Neural cell (in vitro differentiated cells): ENCODE results near the gene CWC25. TPM values are rescaled to one million over a fixed set of nuclear protein-coding genes. Genes with fewer than 3 reads are reported as not detected.
A peak's percentile ranks its signal among the peaks of the same experiment; 100 is the strongest.

Source experiments
- H2AFZ ChIP-seq: fragments of 200-600, 300-800 bp; sonication (generic), shearing (Covaris generic); 2 replicates; pipeline ENCODE4 v1.6.0; 2014; ENCODE audit warnings: low read depth, mild to moderate bottlenecking, antibody characterized with exemption, low read length, moderate library complexity
- H3F3A ChIP-seq: fragments of 200-600 bp; shearing (Covaris generic); 2 replicates; pipeline ENCODE4 v1.6.1; 2016; ENCODE audit warnings: mild to moderate bottlenecking, moderate library complexity, mixed read lengths, antibody characterized with exemption, low read length; ENCODE audit not compliant: insufficient read depth, poor library complexity, severe bottlenecking
- H3K27ac ChIP-seq: fragments of 200-600, 300-800 bp; sonication (generic), shearing (Covaris generic); 2 replicates; pipeline ENCODE4 v1.5.1; 2014; ENCODE audit warnings: mild to moderate bottlenecking, low read length, moderate library complexity
- H3K27me3 ChIP-seq: fragments of 300-800, 200-600 bp; sonication (generic), shearing (Covaris generic); 2 replicates; pipeline ENCODE4 v1.6.0; 2014; ENCODE audit warnings: mild to moderate bottlenecking, low read depth, low read length, moderate library complexity; ENCODE audit not compliant: insufficient read depth
- H3K36me3 ChIP-seq: fragments of 300-800, 200-600 bp; sonication (generic), shearing (Covaris generic); 2 replicates; pipeline ENCODE4 v1.5.1; 2014; ENCODE audit warnings: mild to moderate bottlenecking, antibody characterized with exemption, low read length, moderate library complexity; ENCODE audit not compliant: insufficient read depth
- H3K4me2 ChIP-seq: fragments of 300-800, 200-600 bp; sonication (generic), shearing (Covaris generic); 2 replicates; pipeline ENCODE4 v1.6.0; 2014; ENCODE audit warnings: mild to moderate bottlenecking, low read length
- H3K4me3 ChIP-seq: fragments of 300-800, 200-600 bp; sonication (generic), shearing (Covaris generic); 2 replicates; pipeline ENCODE4 v1.5.1; 2014; ENCODE audit warnings: mild to moderate bottlenecking, low read length, moderate library complexity
- H3K79me2 ChIP-seq: fragments of 200-600 bp; shearing (Covaris generic); replicated peaks from 2 replicates; pipeline ENCODE4 v1.6.0; 2014; ENCODE audit warnings: mild to moderate bottlenecking, low read length, moderate library complexity; ENCODE audit not compliant: insufficient read depth
- H3K9ac ChIP-seq: fragments of 300-800, 200-600 bp; sonication (generic), shearing (Covaris generic); 2 replicates; pipeline ENCODE4 v1.6.1; 2016; ENCODE audit warnings: mild to moderate bottlenecking, low read length, mixed read lengths
- H3K9me2 ChIP-seq: fragments of 200-600 bp; shearing (Covaris generic); 2 replicates; pipeline ENCODE4 v1.6.1; 2016; ENCODE audit warnings: mild to moderate bottlenecking, low read length, mixed read lengths; ENCODE audit not compliant: insufficient read depth
- H3K9me3 ChIP-seq: fragments of 200-600, 300-800 bp; sonication (generic), shearing (Covaris generic); 2 replicates; pipeline ENCODE4 v1.6.1; 2016; ENCODE audit warnings: mild to moderate bottlenecking, mixed run types, low read length, moderate library complexity, mixed read lengths
- H4K20me1 ChIP-seq: fragments of 200-600 bp; shearing (Covaris generic); 2 replicates; pipeline ENCODE4 v1.6.1; 2016; ENCODE audit warnings: mild to moderate bottlenecking, mixed run types; ENCODE audit not compliant: insufficient read depth
- CTCF ChIP-seq: fragments of 450-650 bp; IDR thresholded peaks from 2 replicates; pipeline ENCODE4 v1.5.1; 2014; ENCODE audit warnings: antibody characterized with exemption, mild to moderate bottlenecking, moderate library complexity; ENCODE audit not compliant: poor library complexity, severe bottlenecking
- EP300 ChIP-seq: fragments of 450-650 bp; conservative IDR thresholded peaks from 2 replicates; pipeline ENCODE4 v1.6.1; 2014; ENCODE audit warnings: antibody characterized with exemption, mild to moderate bottlenecking, moderate library complexity; ENCODE audit not compliant: poor library complexity, severe bottlenecking
- EZH2 ChIP-seq: fragments of 200-600, 300-800 bp; shearing (Covaris generic), sonication (generic); IDR thresholded peaks from 2 replicates; pipeline ENCODE4 v1.6.1; 2014; ENCODE audit warnings: antibody characterized with exemption, low read length, borderline replicate concordance, mild to moderate bottlenecking; ENCODE audit not compliant: insufficient read depth, poor library complexity, severe bottlenecking
- MXI1 ChIP-seq: fragments of 450-650 bp; conservative IDR thresholded peaks from 2 replicates; pipeline ENCODE4 v1.6.1; 2014; ENCODE audit warnings: antibody characterized with exemption, mild to moderate bottlenecking; ENCODE audit not compliant: poor library complexity, severe bottlenecking
- POLR2AphosphoS5 ChIP-seq: IDR thresholded peaks from 2 replicates; pipeline ENCODE4 v1.6.1; 2012
- RAD21 ChIP-seq: fragments of 450-650 bp; conservative IDR thresholded peaks from 2 replicates; pipeline ENCODE4 v1.6.1; 2014; ENCODE audit warnings: antibody characterized with exemption, mild to moderate bottlenecking, moderate library complexity
- SMC3 ChIP-seq: fragments of 450-650 bp; conservative IDR thresholded peaks from 2 replicates; pipeline ENCODE4 v1.6.1; 2014; ENCODE audit warnings: antibody characterized with exemption, mild to moderate bottlenecking, moderate library complexity; ENCODE audit not compliant: poor library complexity
- TAF1 ChIP-seq: IDR thresholded peaks from 2 replicates; pipeline ENCODE4 v1.6.1; 2012; ENCODE audit warnings: low read depth
- polyA plus RNA-seq: library from polyadenylated mRNA; depleted of rRNA; stranded (reverse); fragments of >200 nt; gene quantifications from 2 replicates; pipeline ENCODE4 v1.2.3, GENCODE V29; 2014
- TF ChIP-seq, protein P1 (sequence below): IDR thresholded peaks from 2 replicates; pipeline ENCODE4 v1.6.1; 2012; ENCODE audit warnings: borderline replicate concordance

Gene CWC25
- polyA plus RNA-seq, 1 donor from 2014 or later: 15.4 TPM

GRCh38 chr17:38844261-38844757, 19.2 kb upstream of the CWC25 start:
- Histone ChIP-seq H3K9me2 (no peaks in the 10 kb centered on the region), H3K27ac (no peak overlapping the region), H3K36me3 (no peaks in the 10 kb centered on the region), H3K9ac (no peak overlapping the region), H3K4me3 (no peak overlapping the region), H4K20me1 (no peaks in the 10 kb centered on the region), H3F3A (no peaks in the 10 kb centered on the region), H3K9me3 (no peaks in the 10 kb centered on the region), H3K27me3 (no peaks in the 10 kb centered on the region), H2AFZ (no peak overlapping the region), H3K4me2 (no peak overlapping the region), H3K79me2 (no peaks in the 10 kb centered on the region)
- no peak for TF ChIP-seq MXI1
- TF ChIP-seq, protein P1, sequence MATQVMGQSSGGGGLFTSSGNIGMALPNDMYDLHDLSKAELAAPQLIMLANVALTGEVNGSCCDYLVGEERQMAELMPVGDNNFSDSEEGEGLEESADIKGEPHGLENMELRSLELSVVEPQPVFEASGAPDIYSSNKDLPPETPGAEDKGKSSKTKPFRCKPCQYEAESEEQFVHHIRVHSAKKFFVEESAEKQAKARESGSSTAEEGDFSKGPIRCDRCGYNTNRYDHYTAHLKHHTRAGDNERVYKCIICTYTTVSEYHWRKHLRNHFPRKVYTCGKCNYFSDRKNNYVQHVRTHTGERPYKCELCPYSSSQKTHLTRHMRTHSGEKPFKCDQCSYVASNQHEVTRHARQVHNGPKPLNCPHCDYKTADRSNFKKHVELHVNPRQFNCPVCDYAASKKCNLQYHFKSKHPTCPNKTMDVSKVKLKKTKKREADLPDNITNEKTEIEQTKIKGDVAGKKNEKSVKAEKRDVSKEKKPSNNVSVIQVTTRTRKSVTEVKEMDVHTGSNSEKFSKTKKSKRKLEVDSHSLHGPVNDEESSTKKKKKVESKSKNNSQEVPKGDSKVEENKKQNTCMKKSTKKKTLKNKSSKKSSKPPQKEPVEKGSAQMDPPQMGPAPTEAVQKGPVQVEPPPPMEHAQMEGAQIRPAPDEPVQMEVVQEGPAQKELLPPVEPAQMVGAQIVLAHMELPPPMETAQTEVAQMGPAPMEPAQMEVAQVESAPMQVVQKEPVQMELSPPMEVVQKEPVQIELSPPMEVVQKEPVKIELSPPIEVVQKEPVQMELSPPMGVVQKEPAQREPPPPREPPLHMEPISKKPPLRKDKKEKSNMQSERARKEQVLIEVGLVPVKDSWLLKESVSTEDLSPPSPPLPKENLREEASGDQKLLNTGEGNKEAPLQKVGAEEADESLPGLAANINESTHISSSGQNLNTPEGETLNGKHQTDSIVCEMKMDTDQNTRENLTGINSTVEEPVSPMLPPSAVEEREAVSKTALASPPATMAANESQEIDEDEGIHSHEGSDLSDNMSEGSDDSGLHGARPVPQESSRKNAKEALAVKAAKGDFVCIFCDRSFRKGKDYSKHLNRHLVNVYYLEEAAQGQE: no peak
- no peak for TF ChIP-seq SMC3
- TF ChIP-seq RAD21: no peak
- no peak for TF ChIP-seq CTCF
- TF ChIP-seq EP300: no peak
- TF ChIP-seq TAF1: no peak
- TF ChIP-seq EZH2: no peak
- TF ChIP-seq POLR2AphosphoS5: no peak

GRCh38 chr17:38825762-38826247, 684 bp upstream of the CWC25 start:
- no peaks in the 10 kb centered on the region for H3K9me2 ChIP-seq
- no peaks in the 10 kb centered on the region for H3K27me3 ChIP-seq
- peak overlapping the region; percentile 85 for H3K9ac ChIP-seq
- H3K4me3 ChIP-seq: peak overlapping the region; percentile 86
- peak overlapping the region; percentile 94 for H3K27ac ChIP-seq
- H3K36me3 ChIP-seq: no peaks in the 10 kb centered on the region
- H3K9me3 ChIP-seq: no peaks in the 10 kb centered on the region
- no peak for TF ChIP-seq POLR2AphosphoS5
- no peak for TF ChIP-seq EZH2
- no peak for TF ChIP-seq RAD21
- no peak for TF ChIP-seq MXI1
- no peak for TF ChIP-seq TAF1
- TF ChIP-seq, protein P1: no peak
- no peak for TF ChIP-seq CTCF
- TF ChIP-seq SMC3: no peak
- TF ChIP-seq EP300: no peak
- peak overlapping the region; percentile 99 for H3K4me2 ChIP-seq
- H2AFZ ChIP-seq: peak overlapping the region; percentile 90
- H3K79me2 ChIP-seq: peaks cover 17% of the 10 kb centered on the region
- H4K20me1 ChIP-seq: no peaks in the 10 kb centered on the region
- no peaks in the 10 kb centered on the region for H3F3A ChIP-seq
